H1 (cell line): ENCODE measurements around the gene GAK. TPM values are rescaled to one million over a fixed set of nuclear protein-coding genes. Genes with fewer than 3 reads are reported as not detected.

Experiments used
- CTCF ChIA-PET: fragments of 300-600 bp; sonication (Branson Sonifier 250); formaldehyde crosslinking; loops from one replicate; lab custom pipeline; 2021; ENCODE audit not compliant: partially characterized antibody; lab: Charles Lee
- POLR2A ChIA-PET: fragments of 300-600 bp; sonication (Branson Sonifier 250); formaldehyde crosslinking; loops from one replicate; lab custom pipeline; 2021; ENCODE audit warnings: inconsistent platforms; ENCODE audit not compliant: partially characterized antibody; lab: Charles Lee
- DNase-seq, 2 experiments: peaks; one replicate each; pipeline versions ENCODE4 v3.0.0 to v3.0.0-alpha.2; 2010 to 2022; ENCODE audit warnings: low spot score in 2 of 2, low read depth in 1 of 2, mixed read lengths in 1 of 2
- FAIRE-seq: peaks from 2 replicates; lab custom pipeline; 2011; peaks lifted over from hg19 to GRCh38; lab: Jason Lieb, UNC
- H2AFZ ChIP-seq: 2 replicates; pipeline ENCODE4 v1.8.1; 2012; ENCODE audit warnings: low read length, inconsistent platforms
- H2AK5ac ChIP-seq: 2 replicates; pipeline ENCODE4 v1.6.1; 2013; ENCODE audit warnings: low read depth, low read length
- H2BK120ac ChIP-seq: replicated peaks from 2 replicates; pipeline ENCODE3; 2013; ENCODE audit warnings: low read depth, low read length, inconsistent platforms
- H2BK12ac ChIP-seq: 2 replicates; pipeline ENCODE4 v1.6.1; 2013; ENCODE audit warnings: low read depth, low read length
- H2BK15ac ChIP-seq: 2 replicates; pipeline ENCODE4 v1.6.1; 2013; ENCODE audit warnings: low read length
- H2BK20ac ChIP-seq: 2 replicates; pipeline ENCODE4 v1.6.1; 2013; ENCODE audit warnings: low read length
- H2BK5ac ChIP-seq: 2 replicates; pipeline ENCODE4 v1.6.1; 2013; ENCODE audit warnings: low read depth, low read length
- H3K14ac ChIP-seq: 2 replicates; pipeline ENCODE4 v1.6.1; 2013; ENCODE audit warnings: inconsistent platforms; ENCODE audit not compliant: insufficient read length
- H3K18ac ChIP-seq: 2 replicates; pipeline ENCODE4 v1.6.1; 2013; ENCODE audit warnings: low read length; ENCODE audit errors: extremely low read depth
- H3K23ac ChIP-seq: 2 replicates; pipeline ENCODE4 v1.6.1; 2013; ENCODE audit warnings: inconsistent platforms; ENCODE audit not compliant: insufficient read length
- H3K23me2 ChIP-seq: 2 replicates; pipeline ENCODE4 v1.6.1; 2013; ENCODE audit warnings: low read depth, low read length
- H3K27ac ChIP-seq: 2 replicates; pipeline ENCODE4 v1.6.1; 2011; ENCODE audit warnings: low read depth, low read length, inconsistent platforms
- H3K27me3 ChIP-seq, 4 experiments: replicated peaks in 1 of 4; 1 replicate in 1 of 4; 2 replicates in 3 of 4; pipeline versions ENCODE4 v1.6.1 to v1.8.1; 2011 to 2013; ENCODE audit warnings: low read length in 3 of 4, mild to moderate bottlenecking in 3 of 4, inconsistent platforms in 2 of 4, mixed read lengths in 2 of 4, moderate library complexity in 1 of 4; ENCODE audit not compliant: control insufficient read depth in 3 of 4, insufficient read depth in 3 of 4; ENCODE audit errors: extremely low read depth in 1 of 4
- H3K36me3 ChIP-seq, 4 experiments: 2 replicates each; pipeline versions ENCODE4 v1.6.1 to v1.8.1; 2011 to 2013; ENCODE audit warnings: mild to moderate bottlenecking in 4 of 4, low read length in 3 of 4, moderate library complexity in 2 of 4, control low read depth in 1 of 4, inconsistent platforms in 1 of 4; ENCODE audit not compliant: insufficient read depth in 4 of 4, control insufficient read depth in 2 of 4
- H3K4ac ChIP-seq: replicated peaks from 2 replicates; pipeline ENCODE3; 2013; ENCODE audit warnings: low read length, low read depth, mixed read lengths, inconsistent platforms; ENCODE audit not compliant: insufficient read length
- H3K4me1 ChIP-seq, 4 experiments: replicated peaks in 1 of 4; 1 replicate in 1 of 4; 2 replicates in 3 of 4; pipeline versions ENCODE4 v1.6.1 to v1.8.1; 2011 to 2013; ENCODE audit warnings: low read length in 3 of 4, inconsistent platforms in 2 of 4, mixed read lengths in 1 of 4; ENCODE audit not compliant: insufficient read depth in 4 of 4, control insufficient read depth in 3 of 4
- H3K4me2 ChIP-seq, 2 experiments: 2 replicates each; pipeline versions ENCODE4 v1.6.1 to v1.8.1; 2011 to 2013; ENCODE audit warnings: low read depth in 2 of 2, low read length in 2 of 2, control low read depth in 1 of 2, inconsistent platforms in 1 of 2, mild to moderate bottlenecking in 1 of 2; ENCODE audit not compliant: insufficient read depth in 1 of 2
- H3K4me3 ChIP-seq, 4 experiments: fragments of 200-600, 300-600 bp in 1 of 4; sonication (generic), shearing (Covaris generic), sonication (Bioruptor Twin) in 1 of 4; 2 replicates each; pipeline versions ENCODE4 v1.5.1 to v1.8.1; 2011 to 2016; ENCODE audit warnings: low read length in 4 of 4, low read depth in 3 of 4, control low read depth in 2 of 4, inconsistent platforms in 2 of 4, mild to moderate bottlenecking in 2 of 4, mixed read lengths in 1 of 4, moderate library complexity in 1 of 4; ENCODE audit not compliant: insufficient read depth in 2 of 4; ENCODE audit errors: extremely low read depth in 1 of 4
- H3K56ac ChIP-seq: replicated peaks from 2 replicates; pipeline ENCODE3; 2013; ENCODE audit warnings: low read depth, mild to moderate bottlenecking, mixed read lengths, low read length, inconsistent platforms; ENCODE audit not compliant: insufficient read length
- H3K79me1 ChIP-seq: 2 replicates; pipeline ENCODE4 v1.6.1; 2013; ENCODE audit warnings: low read depth, low read length, control low read depth
- H3K79me2 ChIP-seq, 2 experiments: 2 replicates each; pipeline versions ENCODE4 v1.6.1 to v1.8.1; 2012 to 2013; ENCODE audit warnings: low read length in 2 of 2, mild to moderate bottlenecking in 2 of 2, inconsistent platforms in 1 of 2; ENCODE audit not compliant: insufficient read depth in 2 of 2, control insufficient read depth in 1 of 2
- H3K9ac ChIP-seq, 4 experiments: replicated peaks in 1 of 4; 1 replicate in 1 of 4; 2 replicates in 3 of 4; pipeline versions ENCODE4 v1.6.1 to v1.8.1; 2011 to 2013; ENCODE audit warnings: low read depth in 3 of 4, low read length in 3 of 4, control low read depth in 2 of 4, mild to moderate bottlenecking in 2 of 4, moderate library complexity in 2 of 4, inconsistent platforms in 1 of 4; ENCODE audit errors: extremely low read depth in 1 of 4
- H3K9me3 ChIP-seq, 2 experiments: 2 replicates each; pipeline versions ENCODE4 v1.6.1 to v1.8.1; 2012 to 2013; ENCODE audit warnings: mild to moderate bottlenecking in 2 of 2, moderate library complexity in 2 of 2, control low read depth in 1 of 2, inconsistent platforms in 1 of 2, low read depth in 1 of 2, low read length in 1 of 2, mixed read lengths in 1 of 2; ENCODE audit not compliant: insufficient read depth in 2 of 2
- H4K20me1 ChIP-seq, 2 experiments: replicated peaks in 1 of 2; 2 replicates each; pipeline versions ENCODE3 to v1.8.1; 2011 to 2013; ENCODE audit warnings: inconsistent platforms in 2 of 2, low read length in 2 of 2, mild to moderate bottlenecking in 1 of 2; ENCODE audit not compliant: insufficient read depth in 2 of 2, control insufficient read depth in 1 of 2
- H4K5ac ChIP-seq: 2 replicates; pipeline ENCODE4 v1.6.1; 2013; ENCODE audit warnings: low read length, low read depth, mixed read lengths, inconsistent platforms; ENCODE audit not compliant: insufficient read length
- H4K8ac ChIP-seq: 2 replicates; pipeline ENCODE4 v1.8.0; 2013; ENCODE audit warnings: mild to moderate bottlenecking, moderate library complexity, low read length, inconsistent platforms; ENCODE audit not compliant: insufficient read depth; ENCODE audit errors: extremely low read depth
- H4K91ac ChIP-seq: replicated peaks from 2 replicates; pipeline ENCODE3; 2013; ENCODE audit warnings: low read length, mixed read lengths, inconsistent platforms; ENCODE audit not compliant: insufficient read length
- BRCA1 ChIP-seq: IDR thresholded peaks from 2 replicates; pipeline ENCODE4 v1.6.1; 2012; ENCODE audit warnings: low read depth, low read length, improper control_type of control experiment
- CTBP2 ChIP-seq: IDR thresholded peaks from 2 replicates; pipeline ENCODE4 v1.7.0; 2011; ENCODE audit warnings: borderline replicate concordance, mild to moderate bottlenecking, moderate library complexity, mixed read lengths, low read length; ENCODE audit not compliant: insufficient read depth, insufficient read length
- EZH2 ChIP-seq: fragments of 200-600 bp; sonication (generic); IDR thresholded peaks from 2 replicates; pipeline ENCODE4 v1.7.1; 2012; ENCODE audit warnings: low read depth, mild to moderate bottlenecking, moderate library complexity, low read length, inconsistent platforms; ENCODE audit not compliant: severe bottlenecking
- FOSL1 ChIP-seq: IDR thresholded peaks from 2 replicates; pipeline ENCODE4 v1.6.1; 2011; ENCODE audit warnings: mild to moderate bottlenecking, low read depth, low read length, moderate library complexity; ENCODE audit not compliant: insufficient read depth
- KDM4A ChIP-seq: IDR thresholded peaks from one replicate; pipeline ENCODE4 v1.7.1; 2012; ENCODE audit warnings: low read depth, mild to moderate bottlenecking, moderate library complexity, low read length, inconsistent platforms; ENCODE audit not compliant: severe bottlenecking
- MAFK ChIP-seq: IDR thresholded peaks from 2 replicates; pipeline ENCODE4 v1.6.1; 2012; ENCODE audit warnings: low read depth, mild to moderate bottlenecking, improper control_type of control experiment, low read length
- NANOG ChIP-seq: IDR thresholded peaks from 2 replicates; pipeline ENCODE4 v1.6.1; 2011; ENCODE audit warnings: low read length, low read depth, mild to moderate bottlenecking, inconsistent platforms; ENCODE audit not compliant: insufficient read depth, poor library complexity, severe bottlenecking
- RFX5 ChIP-seq: IDR thresholded peaks from 2 replicates; pipeline ENCODE4 v1.6.1; 2011; ENCODE audit warnings: low read depth, low read length, improper control_type of control experiment, borderline replicate concordance
- SIN3A ChIP-seq, 2 experiments: IDR thresholded peaks in 1 of 2; conservative IDR thresholded peaks in 1 of 2; 2 replicates each; pipeline ENCODE4 v1.6.1; 2011 to 2012; ENCODE audit warnings: low read length in 2 of 2, improper control_type of control experiment in 1 of 2, low read depth in 1 of 2, mild to moderate bottlenecking in 1 of 2
- WGBS, 2 experiments: shearing (Covaris generic) in 1 of 2; methylation state at CpG; one replicate each; pipeline versions ENCODE4 v1.1.6 to v1.1.7; 2013 to 2015; ENCODE audit warnings: low lambda C conversion rate in 2 of 2, mixed read lengths in 2 of 2, inconsistent platforms in 1 of 2, low coverage in 1 of 2, missing lambda C conversion rate in 1 of 2; ENCODE audit not compliant: insufficient replicate concordance in 2 of 2, insufficient coverage in 1 of 2, insufficient read length in 1 of 2; ENCODE audit errors: extremely low coverage in 1 of 2, missing lambda C conversion rate in 1 of 2; 5-methylcytosine and 5-hydroxymethylcytosine counted together
- polyA plus RNA-seq, 7 experiments: library from polyadenylated mRNA; depleted of rRNA in 3 of 7; stranded (reverse) in 5 of 7; unstranded in 2 of 7; fragments of >200 nt in 5 of 7; fragments of 200-250 nt in 2 of 7; gene quantifications; 1 replicate in 5 of 7; 2 replicates in 1 of 7; 4 replicates in 1 of 7; pipeline versions ENCODE4 v1.2.1 to v1.2.3, GENCODE V29; 2011 to 2013; ENCODE audit warnings: missing spikeins in 2 of 7, mixed read lengths in 2 of 7
- total RNA-seq: library from RNA; stranded (reverse); fragmentation: NEBNext Ultra II Directional; extraction: Animal tissue kit (Norgen Biotek cat#: 25700); gene quantifications from 2 replicates; pipeline ENCODE4 v1.2.1, GENCODE V29; 2021

GAK gene
- total and polyA plus RNA-seq, 2 of the 8 experiments (the other 6 are each of a cell fraction or from before 2014, with no cell fraction given) = 31.5 to 70.8 TPM

- ChIA-PET POLR2A (interaction anchor here (1.2 kb wide), 1 partner anchor 11 kb away, joined by 3 read pairs; no protein-coding TSS in a partner anchor), CTCF (interaction anchor here (1.1 kb wide), 1 partner anchor 9 kb away, joined by 3 read pairs; no protein-coding TSS in a partner anchor)
- Histone ChIP-seq H3K4ac (no peak overlapping the region), H4K5ac (no peak overlapping the region), H3K4me2 (no peak overlapping the region), H2AK5ac (no peak overlapping the region), H3K27ac (no peak overlapping the region), H3K9me3 (no peaks in the 10 kb centered on the region), H2BK15ac (no peak overlapping the region), H3K14ac (no peak overlapping the region), H3K9ac (no peak overlapping the region), H3K4me3 (no peak overlapping the region), H4K20me1 (peaks cover 10 to 11% of the 10 kb centered on the region in 2 experiments), H2BK5ac (no peak overlapping the region), H2AFZ (no peak overlapping the region), H3K18ac (no peak overlapping the region), H2BK120ac (no peak overlapping the region), H2BK20ac (no peak overlapping the region), H2BK12ac (no peak overlapping the region), H3K23ac (no peak overlapping the region), H3K27me3 (no peaks in the 10 kb centered on the region), H3K79me2 (peaks cover 12 to 70% of the 10 kb centered on the region in 2 experiments), H3K56ac (no peak overlapping the region), H3K79me1 (peaks cover 16% of the 10 kb centered on the region), H3K36me3 (no peaks in the 10 kb centered on the region), H4K91ac (no peak overlapping the region), H3K4me1 (no peaks in the 10 kb centered on the region), H3K23me2 (no peaks in the 10 kb centered on the region), H4K8ac (no peak overlapping the region)
- FAIRE-seq = no peak
- no peak for DNase-seq
- 95% methylated on average over 7 of the region's 7 CpGs; no CpG with 5 or more reads in 1 of the 2 experiments for WGBS, 2 experiments
- TF ChIP-seq SIN3A (conservative IDR thresholded peaks at IDR 0.05 in 1 of 2, IDR thresholded peaks at IDR 0.05 in 1 of 2; ENCODE audit: low read depth in 1 of 2, low read length in 2 of 2) (no peak), RFX5 (no peak), BRCA1 (no peak), EZH2 (no peak), CTBP2 (no peak), MAFK (no peak), NANOG (no peak), FOSL1 (no peak), KDM4A (no peak)
Measured at GRCh38 chr4:917466-917865, 14.7 kb downstream of the GAK start.
